Panc1 (cell line): ENCODE measurements around the gene MEIS2. TPM values are rescaled to one million over a fixed set of nuclear protein-coding genes. Genes with fewer than 3 reads are reported as not detected.

Experiments
- ATAC-seq: fragments of 200-7000 bp; cut with Tn5 transposase; 2 replicates; pipeline ENCODE4 v1.9.1; 2020; ENCODE audit warnings: mild to moderate bottlenecking, moderate library complexity
- BruUV-seq: library from RNA; stranded (reverse); fragments of 400-500 nt; replicated peaks from 2 replicates; lab custom pipeline; 2021; lab: Mats Ljungman, UMichigan
- CTCF ChIA-PET: fragments of 300-600 bp; sonication (Branson Sonifier 250); formaldehyde crosslinking; loops from one replicate; lab custom pipeline; 2022; ENCODE audit warnings: antibody characterized with exemption; lab: Charles Lee
- POLR2A ChIA-PET: fragments of 300-600 bp; sonication (Branson Sonifier 250); formaldehyde crosslinking; loops from one replicate; lab custom pipeline; 2022; ENCODE audit warnings: antibody characterized with exemption; lab: Charles Lee
- DNase-seq: peaks from one replicate; pipeline ENCODE4 v3.0.0-alpha.2; 2010; ENCODE audit warnings: low read depth, low spot score
- H3K27ac ChIP-seq: 2 replicates; pipeline ENCODE4 v1.5.1; 2011; ENCODE audit warnings: mild to moderate bottlenecking, low read length, inconsistent platforms
- H3K27me3 ChIP-seq: fragments of 200-500 bp; sonication (Bioruptor generic); 2 replicates; pipeline ENCODE4 v1.6.0; 2014; ENCODE audit warnings: low read length, inconsistent platforms; ENCODE audit not compliant: control insufficient read depth, insufficient read depth
- H3K36me3 ChIP-seq: fragments of 200-500 bp; sonication (Bioruptor generic); 2 replicates; pipeline ENCODE4 v1.5.1; 2014; ENCODE audit warnings: inconsistent platforms, mild to moderate bottlenecking, low read length, moderate library complexity; ENCODE audit not compliant: control insufficient read depth, insufficient read depth
- H3K4me1 ChIP-seq: 2 replicates; pipeline ENCODE4 v1.5.1; 2011; ENCODE audit warnings: inconsistent platforms, mild to moderate bottlenecking, low read length, moderate library complexity; ENCODE audit not compliant: control insufficient read depth, insufficient read depth
- H3K4me3 ChIP-seq, 2 experiments: 2 replicates each; pipeline ENCODE4 v1.5.1; 2011 to 2012; ENCODE audit warnings: low read depth in 2 of 2, low read length in 2 of 2, mild to moderate bottlenecking in 2 of 2, inconsistent platforms in 1 of 2, moderate library complexity in 1 of 2
- H3K9me3 ChIP-seq: fragments of 200-500 bp; sonication (Bioruptor generic); 2 replicates; pipeline ENCODE4 v1.5.1; 2014; ENCODE audit warnings: low read depth, mild to moderate bottlenecking, inconsistent platforms, low read length, moderate library complexity; ENCODE audit not compliant: control insufficient read depth, insufficient read depth
- CTCF ChIP-seq: fragments of 450-650 bp; IDR thresholded peaks from 2 replicates; pipeline ENCODE4 v1.5.1; 2017; ENCODE audit warnings: mild to moderate bottlenecking
- POLR2AphosphoS5 ChIP-seq: IDR thresholded peaks from 2 replicates; pipeline ENCODE4 v1.6.1; 2012; ENCODE audit warnings: mild to moderate bottlenecking, low read depth, low read length, moderate library complexity
- REST ChIP-seq, 2 experiments: IDR thresholded peaks; 2 replicates each; pipeline ENCODE4 v1.6.1; 2011 to 2012; ENCODE audit warnings: low read depth in 2 of 2, control low read depth in 1 of 2, low read length in 1 of 2, mild to moderate bottlenecking in 1 of 2, moderate library complexity in 1 of 2; ENCODE audit not compliant: insufficient read depth in 1 of 2
- SIN3A ChIP-seq: IDR thresholded peaks from 2 replicates; pipeline ENCODE4 v1.6.1; 2012; ENCODE audit warnings: low read depth, mild to moderate bottlenecking, low read length, moderate library complexity, borderline replicate concordance; ENCODE audit not compliant: insufficient read depth
- TCF7L2 ChIP-seq: IDR thresholded peaks from 2 replicates; pipeline ENCODE4 v1.6.1; 2011; ENCODE audit warnings: mild to moderate bottlenecking, low read depth, low read length, inconsistent platforms
- in situ Hi-C: cut with HindIII; loops from 2 replicates; pipeline ENCODE4 v1.10.0; 2016; ENCODE audit warnings: low sequenced_read_pairs, low pct_unique_long_range_greater_than_20kb
- intact Hi-C: fragments of 100-400 bp; cut with micrococcal nuclease; formaldehyde crosslinking; loops from one replicate; pipeline ENCODE4 v1.10.0; 2022; ENCODE audit not compliant: unreplicated experiment
- total RNA-seq: library from RNA; stranded (reverse); gene quantifications from one replicate; pipeline ENCODE4 v1.2.1, GENCODE V29; 2021; ENCODE audit not compliant: unreplicated experiment

The MEIS2 gene
- total RNA-seq, 1 experiment from 2014 or later: 9.3 TPM

GRCh38 chr15:36880913-36881460 lies 219.4 kb downstream of the MEIS2 start:
- ATAC-seq: no peak
- no TSS peak for BruUV-seq
- intact Hi-C loops: loop anchor here (5.0 kb wide), 1 partner anchor 251 kb away; no protein-coding TSS in a partner anchor
- Histone ChIP-seq H3K4me1 (peaks cover 5% of the 10 kb centered on the region; the same call in 1 of the 2 replicates), H3K36me3 (no peaks in the 10 kb centered on the region), H3K27ac (no peak overlapping the region), H3K27me3 (peaks cover 21% of the 10 kb centered on the region), H3K9me3 (no peaks in the 10 kb centered on the region), H3K4me3 (no peak overlapping the region)
- ChIA-PET POLR2A (no interaction called here), CTCF (no interaction called here)
- no peak for DNase-seq
- in situ Hi-C loops: no loop called here
- TF ChIP-seq SIN3A (no peak), TCF7L2 (no peak), POLR2AphosphoS5 (no peak), REST (IDR thresholded peaks at IDR 0.05; ENCODE audit: insufficient read depth in 1 of 2, low read depth in 2 of 2, low read length in 1 of 2) (no peak), CTCF (no peak)

DNA sequence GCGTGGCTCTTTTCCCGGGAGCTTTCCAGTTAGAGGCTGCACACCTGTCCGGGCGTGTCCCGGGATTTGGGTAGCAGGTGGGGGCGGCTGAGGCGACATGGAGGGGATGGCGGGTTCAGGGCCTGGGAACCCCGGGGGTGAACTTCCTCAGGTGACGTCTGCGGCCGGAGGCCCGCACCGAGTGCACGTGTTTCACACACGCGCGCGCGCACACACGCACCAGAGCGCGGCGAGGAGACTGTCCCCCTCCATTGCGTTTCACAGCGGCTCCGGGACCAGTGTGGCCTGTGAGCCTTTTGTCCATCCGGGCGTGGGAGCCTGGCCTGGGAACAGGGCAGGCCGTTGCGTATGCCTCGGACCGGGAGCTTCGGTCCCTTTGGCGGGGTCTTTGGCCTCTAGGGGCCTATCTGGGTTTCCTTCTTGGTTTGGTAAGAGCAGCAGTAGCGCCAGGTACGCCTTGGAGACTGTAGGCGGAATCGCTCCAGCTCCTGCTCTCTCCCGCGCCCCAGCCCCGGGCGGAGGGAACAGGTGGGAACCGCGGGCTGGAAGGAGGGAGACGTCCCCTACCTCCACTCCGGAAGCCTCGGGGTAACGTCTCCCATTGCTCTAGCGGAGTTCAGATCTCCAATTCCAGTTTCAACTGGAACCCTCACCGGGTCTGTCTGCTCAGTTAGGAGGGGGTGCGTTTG lies 220.0 kb downstream of the MEIS2 start:
- Histone ChIP-seq H3K27me3 (peaks cover 21% of the 10 kb centered on the region), H3K4me1 (peaks cover 5% of the 10 kb centered on the region; the same call in 1 of the 2 replicates), H3K9me3 (no peaks in the 10 kb centered on the region), H3K27ac (no peak overlapping the region), H3K36me3 (no peaks in the 10 kb centered on the region), H3K4me3 (no peak overlapping the region)
- no TSS peak for BruUV-seq
- TF ChIP-seq TCF7L2: no peak
- TF ChIP-seq POLR2AphosphoS5: no peak
- TF ChIP-seq SIN3A: no peak
- TF ChIP-seq REST (IDR thresholded peaks at IDR 0.05; ENCODE audit: insufficient read depth in 1 of 2, low read depth in 2 of 2, low read length in 1 of 2): no peak
- no peak for TF ChIP-seq CTCF
- ChIA-PET CTCF (no interaction called here), POLR2A (no interaction called here)
- DNase-seq: no peak
- in situ Hi-C loops (no loop called here), intact Hi-C loops (loop anchor here (5.0 kb wide), 1 partner anchor 252 kb away; no protein-coding TSS in a partner anchor)
- ATAC-seq: no peak
